Measurements from ENCODE around the gene MIER1.

GRCh38 chr1:67013573-67013972 lies 88.8 kb downstream of the MIER1 start:
- TF ChIP-seq, protein P1, sequence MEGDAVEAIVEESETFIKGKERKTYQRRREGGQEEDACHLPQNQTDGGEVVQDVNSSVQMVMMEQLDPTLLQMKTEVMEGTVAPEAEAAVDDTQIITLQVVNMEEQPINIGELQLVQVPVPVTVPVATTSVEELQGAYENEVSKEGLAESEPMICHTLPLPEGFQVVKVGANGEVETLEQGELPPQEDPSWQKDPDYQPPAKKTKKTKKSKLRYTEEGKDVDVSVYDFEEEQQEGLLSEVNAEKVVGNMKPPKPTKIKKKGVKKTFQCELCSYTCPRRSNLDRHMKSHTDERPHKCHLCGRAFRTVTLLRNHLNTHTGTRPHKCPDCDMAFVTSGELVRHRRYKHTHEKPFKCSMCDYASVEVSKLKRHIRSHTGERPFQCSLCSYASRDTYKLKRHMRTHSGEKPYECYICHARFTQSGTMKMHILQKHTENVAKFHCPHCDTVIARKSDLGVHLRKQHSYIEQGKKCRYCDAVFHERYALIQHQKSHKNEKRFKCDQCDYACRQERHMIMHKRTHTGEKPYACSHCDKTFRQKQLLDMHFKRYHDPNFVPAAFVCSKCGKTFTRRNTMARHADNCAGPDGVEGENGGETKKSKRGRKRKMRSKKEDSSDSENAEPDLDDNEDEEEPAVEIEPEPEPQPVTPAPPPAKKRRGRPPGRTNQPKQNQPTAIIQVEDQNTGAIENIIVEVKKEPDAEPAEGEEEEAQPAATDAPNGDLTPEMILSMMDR (IDR thresholded peaks at IDR 0.05) = no peak
- TF ChIP-seq EP300 (IDR thresholded peaks at IDR 0.05; ENCODE audit: low read depth) = no peak
- TF ChIP-seq POLR2A (IDR thresholded peaks at IDR 0.05) = no peak
- no peak for TF ChIP-seq POLR2AphosphoS5 (IDR thresholded peaks at IDR 0.05)
